Thyroid gland (tissue), 4 donors: ENCODE measurements around the gene CYTH1.

Experiments
- CTCF ChIP-seq, 6 experiments: fragments of 200-600 bp in 3 of 6; fragments of 450-650 bp in 3 of 6; sonication (generic) in 3 of 6; IDR thresholded peaks; one replicate each; pipeline ENCODE4 v1.5.1; 2016 to 2019; ENCODE audit warnings: antibody characterized with exemption in 6 of 6, mild to moderate bottlenecking in 2 of 6, inconsistent platforms in 1 of 6, moderate library complexity in 1 of 6
- POLR2A ChIP-seq, 2 donors: fragments of 450-650 bp; IDR thresholded peaks; one replicate each; pipeline ENCODE4 v1.6.1; 2017; ENCODE audit warnings: antibody characterized with exemption in 2 of 2, mild to moderate bottlenecking in 2 of 2, moderate library complexity in 1 of 2

- no peak for TF ChIP-seq CTCF (IDR thresholded peaks at IDR 0.05)
- no peak for TF ChIP-seq POLR2A (IDR thresholded peaks at IDR 0.05)
Measured at GRCh38 chr17:78783711-78784324, 1.7 kb upstream of the CYTH1 start.
